Globus pallidus (tissue), 1 donor: Measurements from ENCODE around the gene GIMAP6.
A peak's percentile ranks its signal among the peaks of the same experiment; 100 is the strongest.
"Not testable (repeated sequence)": the region's sequence is repeated elsewhere in the genome, so short reads cannot be mapped to it uniquely, and the experiment has no call there.

Experiments used
- DNase-seq: peaks from one replicate; pipeline ENCODE4 v3.0.0-alpha.2; 2015; ENCODE audit warnings: low spot score

The GIMAP6 gene

GRCh38 chr7:150645259-150646020 lies 13.3 kb upstream of the GIMAP6 start:
- no peak for DNase-seq

- no peak for DNase-seq
Observed at GRCh38 chr7:150642926-150643325, 10.7 kb upstream of the GIMAP6 start.

GRCh38 chr7:150641854-150642253 lies 9.7 kb upstream of the GIMAP6 start:
- DNase-seq, result no peak

DNA sequence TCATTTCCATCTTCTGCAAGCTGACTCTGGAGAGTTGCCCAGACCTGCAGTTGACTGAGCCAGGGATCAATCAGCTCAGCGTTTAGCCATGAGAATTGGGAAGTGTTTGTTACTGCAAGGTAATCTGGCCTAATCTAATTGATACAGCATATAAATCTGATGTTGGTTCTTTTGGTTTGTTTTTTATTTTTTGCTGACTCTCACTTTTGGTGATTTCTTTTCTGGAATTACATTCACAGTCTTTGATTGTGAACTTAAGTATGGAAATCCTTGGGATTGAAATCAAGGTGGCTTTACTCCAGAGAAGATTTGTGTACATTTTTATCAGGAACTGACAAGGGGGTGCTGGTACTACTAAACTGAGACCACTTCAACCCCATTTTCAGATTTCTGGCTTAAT lies 1.7 kb upstream of the GIMAP6 start:
- DNase-seq, result no peak

DNA sequence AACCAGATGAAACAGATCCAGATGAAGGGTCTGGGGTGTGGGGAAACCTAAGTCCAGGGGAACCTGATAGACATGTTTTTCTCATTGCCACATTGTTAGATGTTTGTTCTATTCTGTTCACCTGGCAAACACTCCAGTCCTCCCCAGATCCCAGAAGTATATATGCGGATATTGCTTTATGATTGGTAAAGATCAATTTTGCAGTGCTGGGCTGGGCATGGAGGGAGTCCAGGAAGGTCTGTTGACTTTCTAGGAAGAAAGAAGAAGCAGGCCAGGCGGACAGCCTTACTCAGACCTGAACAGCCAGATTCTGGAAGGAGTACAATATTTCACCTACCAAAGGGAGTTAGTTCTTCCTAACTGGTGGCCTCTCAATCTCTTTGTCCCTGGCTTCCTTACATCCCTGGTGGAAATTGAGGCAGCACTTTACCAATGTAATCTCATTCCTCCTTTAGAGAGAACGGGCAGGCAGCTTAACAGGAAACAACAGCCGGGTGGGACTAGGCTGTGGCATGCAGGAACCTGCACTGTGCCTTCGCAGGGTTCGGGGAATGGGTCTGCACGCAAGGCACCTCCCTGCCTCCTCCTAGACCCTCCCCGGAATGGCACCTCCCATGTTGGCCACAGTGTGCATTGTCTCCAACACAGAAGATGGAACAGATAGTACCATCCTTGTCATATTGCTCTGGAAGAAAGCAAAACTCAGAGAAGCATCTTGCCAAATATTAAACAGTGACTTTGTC lies 930 bp downstream of the GIMAP6 start:
- DNase-seq, result peak; percentile 8

GRCh38 chr7:150629347-150629746 lies 2.8 kb downstream of the GIMAP6 start:
- DNase-seq, result no peak

- no peak for DNase-seq
Observed at GRCh38 chr7:150627959-150628358, 4.2 kb downstream of the GIMAP6 start.

- DNase-seq, result no peak
Observed at GRCh38 chr7:150626696-150627095, 5.5 kb downstream of the GIMAP6 start.

- DNase-seq, result no peak
Observed at GRCh38 chr7:150621376-150621775, 10.8 kb downstream of the GIMAP6 start.

GRCh38 chr7:150620617-150621371 lies 11.4 kb downstream of the GIMAP6 start:
- no peak for DNase-seq

DNA sequence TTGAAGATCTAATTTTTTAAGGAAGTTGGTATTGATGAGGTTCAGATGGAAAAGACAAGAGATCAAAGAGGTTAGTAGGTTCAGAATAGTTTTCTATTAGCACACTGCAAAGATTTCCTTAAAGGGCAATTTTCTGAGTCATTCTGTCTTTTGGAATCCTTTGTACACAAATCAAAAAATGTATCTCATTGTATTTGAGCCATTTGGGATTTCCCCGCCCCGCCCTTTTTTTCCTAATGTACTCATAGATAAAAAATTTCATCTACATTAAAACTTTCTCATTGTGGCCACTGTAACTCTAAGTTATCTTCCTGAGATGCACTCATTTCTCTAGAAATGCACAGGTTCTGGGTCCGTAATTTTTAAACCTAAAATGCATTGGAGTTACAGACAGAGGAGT lies 12.1 kb downstream of the GIMAP6 start:
- DNase-seq, result no peak

- DNase-seq, result not testable (repeated sequence)
Observed at GRCh38 chr7:150615221-150615755, 16.9 kb downstream of the GIMAP6 start.

DNA sequence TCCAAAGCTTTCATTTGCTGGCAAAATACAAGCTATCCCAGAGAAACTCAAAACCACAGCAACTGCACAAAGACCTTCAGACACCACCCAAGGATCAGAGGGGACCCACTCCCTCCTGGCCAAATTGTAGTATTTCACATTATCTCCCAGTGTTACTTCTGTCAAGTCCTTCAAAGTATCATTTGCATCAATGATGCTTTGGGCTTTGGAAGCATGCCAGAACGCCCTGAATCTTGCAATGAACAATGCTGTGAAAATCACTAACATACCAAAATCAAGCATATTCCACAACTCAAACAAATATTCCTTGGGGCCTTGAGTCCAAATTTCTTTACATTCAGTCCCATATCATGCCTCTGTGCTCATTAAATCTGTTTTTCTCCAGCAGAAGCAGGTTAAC lies 17.8 kb downstream of the GIMAP6 start:
- not testable (repeated sequence) for DNase-seq

- DNase-seq, result no peak
Observed at GRCh38 chr7:150613880-150614279, 18.3 kb downstream of the GIMAP6 start.

DNA sequence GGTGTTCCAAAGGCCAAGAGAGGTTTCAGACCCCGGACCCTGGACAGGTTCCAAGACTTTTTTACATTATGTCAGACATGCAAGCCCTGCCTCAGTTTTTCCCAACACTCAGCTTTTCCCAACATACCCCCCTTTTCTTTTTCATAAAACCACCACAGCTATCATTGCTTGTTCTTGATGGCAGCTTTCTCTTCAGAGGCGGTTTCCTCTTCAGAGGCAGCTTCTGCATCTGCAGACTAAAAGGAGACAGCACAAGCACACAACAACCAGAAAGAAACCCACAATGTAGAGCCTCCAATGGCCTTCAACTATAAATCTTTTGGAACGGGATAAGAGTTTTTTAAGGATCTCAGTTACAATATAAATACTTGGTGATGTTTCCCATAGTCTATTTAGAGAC lies 19.3 kb downstream of the GIMAP6 start:
- DNase-seq, result no peak

- DNase-seq, result no peak
Observed at GRCh38 chr7:150610233-150610632, 22.0 kb downstream of the GIMAP6 start.

DNA sequence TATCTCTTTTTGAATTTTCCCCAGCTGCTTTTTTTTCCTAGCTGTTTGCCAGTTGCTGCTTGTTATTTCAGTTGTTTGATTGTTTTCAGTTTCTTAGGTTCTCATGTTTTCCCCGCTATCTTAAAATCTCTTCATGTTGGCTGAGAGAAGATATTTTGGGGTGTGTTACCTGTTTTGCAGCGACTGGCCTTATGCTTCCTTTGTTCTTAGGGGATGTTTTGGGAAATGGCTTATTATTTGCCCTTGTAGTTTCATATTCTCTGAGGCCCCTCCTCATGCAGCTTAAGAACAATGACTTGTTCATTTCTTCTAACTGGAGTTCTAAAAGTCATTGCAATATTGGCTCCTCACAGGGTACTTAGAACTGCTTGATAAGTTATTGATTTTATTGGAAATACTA lies 28.6 kb downstream of the GIMAP6 start:
- not testable (repeated sequence) for DNase-seq

DNA sequence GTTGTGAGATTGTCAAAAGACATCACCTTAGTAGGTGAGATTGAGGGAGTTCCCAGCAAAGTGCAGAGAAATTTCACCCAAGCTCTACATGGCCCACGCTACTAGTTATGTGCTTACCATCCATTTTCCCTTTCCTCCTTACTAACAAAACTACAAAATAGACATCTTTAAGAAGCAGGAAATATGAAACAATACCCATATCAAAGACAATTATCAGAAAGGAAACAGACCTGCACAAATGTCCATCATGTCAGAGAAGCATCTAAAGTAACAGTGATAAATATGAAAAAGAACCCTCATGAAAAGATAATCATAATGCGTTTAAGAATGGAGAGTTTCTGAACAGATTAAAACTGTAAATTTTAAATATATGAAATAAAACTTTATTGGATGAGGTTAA lies 36.8 kb downstream of the GIMAP6 start:
- no peak for DNase-seq

DNA sequence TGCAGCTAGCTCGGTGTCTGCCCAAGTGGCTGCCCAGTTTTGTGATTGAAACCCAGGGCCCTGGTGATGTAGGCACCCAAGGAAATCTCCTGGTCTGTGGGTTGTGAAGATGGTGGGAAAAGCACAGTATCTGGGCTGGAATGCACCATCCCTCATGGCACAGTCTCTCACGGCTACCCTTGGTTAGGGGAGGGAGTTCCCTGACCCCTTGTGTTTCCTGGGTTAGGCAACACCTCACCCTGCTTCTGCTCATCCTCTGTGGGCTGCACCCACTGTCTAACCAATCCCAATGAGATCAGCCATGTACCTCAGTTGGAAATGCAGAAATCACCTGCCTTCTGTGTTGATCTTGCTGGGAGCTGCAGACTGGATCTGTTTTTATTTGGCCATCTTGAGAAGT lies 37.4 kb downstream of the GIMAP6 start:
- no peak for DNase-seq

DNA sequence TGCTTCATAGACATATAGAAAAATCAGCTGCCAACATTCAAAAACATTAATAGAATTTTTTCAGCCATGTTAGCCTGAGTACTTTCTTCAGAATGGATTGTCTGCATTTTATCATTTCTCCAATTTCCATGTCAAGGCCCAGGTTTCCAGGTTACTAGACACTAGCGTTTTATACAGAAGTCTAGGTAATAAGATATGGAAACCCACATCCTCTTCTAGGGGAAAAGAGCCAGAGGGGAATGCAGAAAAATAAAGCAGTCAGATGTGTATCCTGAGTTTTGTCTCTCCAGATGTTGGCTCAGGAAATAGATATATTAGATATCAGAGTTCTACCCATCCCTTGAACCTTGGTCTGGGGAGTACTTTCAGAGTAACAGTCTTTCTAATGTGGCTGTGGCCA lies 44.6 kb downstream of the GIMAP6 start:
- DNase-seq, result no peak

DNA sequence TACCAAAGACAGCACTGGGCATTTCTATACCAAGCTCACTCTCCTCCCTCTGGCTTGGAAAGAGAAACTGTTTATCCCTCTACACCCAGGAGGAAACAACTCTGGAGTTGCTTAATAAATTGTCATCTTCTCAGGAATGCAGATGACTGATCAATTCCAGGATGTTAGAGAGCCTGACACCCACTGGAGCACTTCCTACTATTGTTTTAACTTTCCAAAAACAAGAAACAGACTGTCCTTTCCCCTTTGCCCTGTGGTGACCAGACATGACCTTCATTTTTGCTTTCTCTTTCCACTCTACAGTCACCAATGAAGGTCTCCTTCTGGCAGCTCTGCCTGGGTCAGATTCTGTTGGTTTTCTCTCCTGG lies 45.4 kb downstream of the GIMAP6 start:
- DNase-seq, result no peak

DNA sequence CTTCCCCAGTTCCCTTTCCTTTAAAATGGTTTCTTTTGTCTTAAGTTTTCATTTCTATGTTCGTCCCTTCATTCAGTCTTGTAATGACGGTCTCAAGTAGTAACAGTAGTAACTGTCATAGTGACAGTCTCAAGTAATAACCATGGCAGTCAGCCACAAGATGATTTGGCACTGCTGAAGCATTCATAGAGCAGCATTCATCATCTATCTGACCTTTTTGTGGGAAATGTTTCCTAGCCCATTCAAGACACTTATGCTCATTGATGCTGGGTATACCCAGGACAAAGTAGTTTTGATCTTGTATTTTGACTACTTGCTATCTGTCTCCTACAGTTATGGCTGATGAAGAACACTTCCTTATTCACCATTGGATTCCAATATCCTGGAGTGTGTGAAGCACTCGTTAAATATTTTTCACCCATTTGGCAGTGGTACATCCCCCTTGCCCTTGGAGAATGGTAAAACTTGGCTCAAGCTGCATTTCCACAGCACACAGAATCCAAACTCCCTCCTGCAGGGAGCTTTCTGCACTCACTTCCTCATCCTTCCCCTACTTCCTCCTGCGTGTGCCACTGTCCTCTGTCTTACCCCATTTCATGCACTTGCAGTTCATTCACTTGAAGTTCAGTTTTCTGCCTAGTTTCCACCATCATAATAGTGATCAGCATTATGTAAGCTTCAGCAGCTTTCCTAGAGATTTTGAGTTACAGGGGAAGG lies 46.0 kb downstream of the GIMAP6 start:
- DNase-seq, result peak; percentile 29
